Sciatic nerve (tissue), 1 donor: ENCODE results near the gene SEMG1. TPM values are rescaled to one million over a fixed set of nuclear protein-coding genes. Genes with fewer than 3 reads are reported as not detected.

Experiments used
- total RNA-seq: library from RNA; stranded (reverse); fragmentation: NEBNext Ultra II Directional; extraction: Animal tissue kit (Norgen Biotek cat#: 25700); gene quantifications from one replicate; pipeline ENCODE4 v1.2.1, GENCODE V29; 2021
- donor health status: DM: no; HTN: no; CAD: no.

The SEMG1 gene
- total RNA-seq, 1 donor from 2014 or later, result not detected

Other genes with a start within 250 kb of the SEMG1 start
- 19.3 TPM for gene TOMM34, start 246.6 kb upstream of the SEMG1 start, total RNA-seq
- gene STK4, start 240.5 kb upstream of the SEMG1 start, total RNA-seq, result 43.8 TPM
- gene KCNS1, start 105.9 kb upstream of the SEMG1 start, total RNA-seq, result not detected
- gene WFDC5, start 91.9 kb upstream of the SEMG1 start, total RNA-seq, result not detected
- gene WFDC12, start 82.6 kb upstream of the SEMG1 start, total RNA-seq, result not detected
- gene PI3, start 32.1 kb upstream of the SEMG1 start, total RNA-seq, result 1.8 TPM
- not detected for gene SEMG2, start 14.3 kb downstream of the SEMG1 start, total RNA-seq
- gene SLPI, start 47.5 kb downstream of the SEMG1 start, total RNA-seq, result 95.5 TPM
- not detected for gene RBPJL, start 99.8 kb downstream of the SEMG1 start, total RNA-seq
- 0.22 TPM for gene MATN4, start 101.3 kb downstream of the SEMG1 start, total RNA-seq
- gene SDC4, start 141.4 kb downstream of the SEMG1 start, total RNA-seq, result 77.7 TPM
- 24.0 TPM for gene SYS1, start 156.1 kb downstream of the SEMG1 start, total RNA-seq
- gene TP53TG5, start 171.3 kb downstream of the SEMG1 start, total RNA-seq, result not detected
- 49.0 TPM for gene DBNDD2, start 201.3 kb downstream of the SEMG1 start, total RNA-seq
- gene PIGT, start 209.1 kb downstream of the SEMG1 start, total RNA-seq, result 67.4 TPM